Activated CD4-positive, alpha-beta T cell treated with anti-CD3 and anti-CD28 coated beads, Interleukin-2, amount 50 U/mL, for 16 hours (primary cell): ENCODE data around the gene MYEOV.

ENCODE experiments used
- DNase-seq: peaks from one replicate; pipeline ENCODE4 v3.0.0-alpha.2; 2020

The MYEOV gene

GRCh38 chr11:69343401-69344321 is 49.7 kb downstream of the MYEOV start:
- DNase-seq, result no peak

GRCh38 chr11:69344570-69345145 is 50.7 kb downstream of the MYEOV start:
- DNase-seq, result no peak
